Keratinocyte (primary cell): ENCODE results near the gene ARL9. TPM values are rescaled to one million over a fixed set of nuclear protein-coding genes. Genes with fewer than 3 reads are reported as not detected.

Experiments
- DNase-seq: peaks from one replicate; pipeline ENCODE4 v3.0.0-alpha.2; 2011; ENCODE audit warnings: low read depth, missing footprints, low spot score
- FAIRE-seq: peaks from 2 replicates; lab custom pipeline; 2011; peaks lifted over from hg19 to GRCh38; lab: Jason Lieb, UNC
- H2AFZ ChIP-seq: 2 replicates; pipeline ENCODE4 v1.6.0; 2012; ENCODE audit warnings: low read length, control low read depth, inconsistent platforms; ENCODE audit not compliant: control insufficient read depth
- H3K27ac ChIP-seq: 2 replicates; pipeline ENCODE4 v1.5.1; 2011; ENCODE audit warnings: low read length; ENCODE audit not compliant: control insufficient read depth, insufficient read depth
- H3K27me3 ChIP-seq: 3 replicates; pipeline ENCODE4 v1.6.0; 2011; ENCODE audit warnings: low read length; ENCODE audit not compliant: control insufficient read depth, insufficient read depth; ENCODE audit errors: extremely low read depth
- H3K36me3 ChIP-seq, 2 experiments: 2 replicates in 1 of 2; 3 replicates in 1 of 2; pipeline ENCODE4 v1.5.1; 2011; ENCODE audit warnings: low read length in 2 of 2, mild to moderate bottlenecking in 1 of 2; ENCODE audit not compliant: control insufficient read depth in 2 of 2, insufficient read depth in 2 of 2; ENCODE audit errors: extremely low read depth in 1 of 2
- H3K4me1 ChIP-seq: 3 replicates; pipeline ENCODE4 v1.5.1; 2011; ENCODE audit warnings: low read length; ENCODE audit not compliant: control insufficient read depth, insufficient read depth; ENCODE audit errors: extremely low read depth
- H3K4me2 ChIP-seq: 3 replicates; pipeline ENCODE4 v1.6.0; 2011; ENCODE audit warnings: low read depth, low read length; ENCODE audit not compliant: control insufficient read depth, insufficient read depth; ENCODE audit errors: extremely low read depth
- H3K4me3 ChIP-seq, 3 experiments: fragments of 200-600 bp in 1 of 3; sonication (generic) in 1 of 3; 2 replicates in 2 of 3; 3 replicates in 1 of 3; pipeline ENCODE4 v1.5.1; 2011 to 2016; ENCODE audit warnings: low read length in 3 of 3, mild to moderate bottlenecking in 3 of 3, control low read depth in 2 of 3, inconsistent platforms in 1 of 3, low read depth in 1 of 3, mixed read lengths in 1 of 3, mixed run types in 1 of 3, moderate library complexity in 1 of 3; ENCODE audit not compliant: control insufficient read depth in 2 of 3, insufficient read depth in 2 of 3; ENCODE audit errors: extremely low read depth in 1 of 3
- H3K79me2 ChIP-seq: 2 replicates; pipeline ENCODE4 v1.6.0; 2012; ENCODE audit warnings: low read length; ENCODE audit not compliant: control insufficient read depth, insufficient read depth
- H3K9ac ChIP-seq: 3 replicates; pipeline ENCODE4 v1.6.0; 2011; ENCODE audit warnings: low read length; ENCODE audit not compliant: control insufficient read depth, insufficient read depth; ENCODE audit errors: extremely low read depth
- H3K9me1 ChIP-seq: 3 replicates; pipeline ENCODE4 v1.6.0; 2011; ENCODE audit warnings: low read length; ENCODE audit not compliant: control insufficient read depth, insufficient read depth; ENCODE audit errors: extremely low read depth
- H3K9me3 ChIP-seq: 2 replicates; pipeline ENCODE4 v1.5.1; 2012; ENCODE audit warnings: low read depth, low read length; ENCODE audit not compliant: control insufficient read depth
- H4K20me1 ChIP-seq: 3 replicates; pipeline ENCODE4 v1.6.0; 2011; ENCODE audit warnings: low read length; ENCODE audit not compliant: control insufficient read depth, insufficient read depth; ENCODE audit errors: extremely low read depth
- EZH2 ChIP-seq: IDR thresholded peaks from one replicate; pipeline ENCODE4 v1.6.1; 2012; ENCODE audit warnings: inconsistent platforms, mild to moderate bottlenecking, low read length, moderate library complexity
- dilution Hi-C: fragments of 300-500 bp; cut with MboI; formaldehyde crosslinking; loops from one replicate; pipeline ENCODE4 v1.7.0; 2020; ENCODE audit warnings: low sequenced_read_pairs; ENCODE audit not compliant: extremely low pct_ligation_motif_present
- polyA plus RNA-seq, 5 experiments: library from polyadenylated mRNA; depleted of rRNA in 3 of 5; stranded (reverse) in 3 of 5; stranded (forward) in 1 of 5; unstranded in 1 of 5; fragments of >200 nt; gene quantifications; 1 replicate in 1 of 5; 2 replicates in 3 of 5; 3 replicates in 1 of 5; pipeline versions ENCODE4 v1.2.1 to v1.2.3, GENCODE V29; 2011 to 2012; ENCODE audit warnings: missing spikeins in 2 of 5, low read depth in 1 of 5, low replicate concordance in 1 of 5
- TF ChIP-seq, protein P1 (sequence below), 3 experiments: IDR thresholded peaks in 1 of 3; conservative IDR thresholded peaks in 1 of 3; optimal IDR thresholded peaks in 1 of 3; 2 replicates in 2 of 3; 3 replicates in 1 of 3; pipeline versions ENCODE3 to v1.5.1; 2011; ENCODE audit warnings: low read length in 3 of 3, mild to moderate bottlenecking in 3 of 3, moderate library complexity in 2 of 3, control low read depth in 1 of 3, inconsistent platforms in 1 of 3; ENCODE audit not compliant: insufficient read depth in 2 of 3; ENCODE audit errors: extremely low read depth in 1 of 3

ARL9 gene
- polyA plus RNA-seq, 1 donor (not counting 4 experiments of a cell fraction or from before 2014, with no cell fraction given), result 0.47 TPM

DNA sequence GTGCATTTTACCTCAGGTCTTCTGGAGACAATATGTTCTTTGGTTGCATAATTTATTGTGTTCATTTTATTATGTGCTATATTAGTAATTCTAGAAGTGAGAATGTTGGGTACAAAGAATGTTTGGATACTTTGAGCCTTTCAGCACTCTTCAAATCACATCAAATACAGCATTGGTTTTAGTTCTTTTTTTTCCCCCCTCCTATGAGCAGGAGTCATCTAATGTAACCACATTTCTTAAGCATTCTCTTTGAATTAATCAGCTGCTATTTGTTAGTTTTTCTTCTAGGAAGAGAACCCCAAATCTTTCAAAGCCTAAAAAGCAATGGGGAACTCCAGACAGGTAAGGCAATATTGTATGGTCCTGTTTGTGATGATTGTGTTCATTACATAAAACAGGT lies 46.7 kb downstream of the ARL9 start:
- Histone ChIP-seq H3K4me1 (no peaks in the 10 kb centered on the region), H3K36me3 (no peaks in the 10 kb centered on the region)
- no peak for FAIRE-seq

DNA sequence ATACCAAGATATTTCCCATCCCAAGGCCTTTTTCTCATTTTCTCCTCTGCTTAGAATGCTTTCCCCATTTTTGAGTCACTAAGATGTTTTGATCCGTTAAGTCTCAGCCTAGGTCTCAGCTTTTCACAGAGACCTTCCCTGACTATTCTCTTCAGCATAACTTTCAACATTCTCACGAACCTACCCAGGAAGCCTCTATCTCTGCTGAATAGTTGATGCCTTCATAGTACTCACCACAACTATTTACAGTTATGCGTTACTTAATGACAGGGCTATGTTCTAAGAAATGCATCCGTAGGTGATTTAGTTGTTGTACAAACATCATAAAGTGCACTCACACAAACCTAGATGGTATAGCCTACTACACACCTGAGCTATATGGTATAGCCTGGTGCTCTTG lies 64.5 kb downstream of the ARL9 start:
- no peaks in the 10 kb centered on the region for H3K79me2 ChIP-seq
- no peaks in the 10 kb centered on the region for H3K9me3 ChIP-seq
- H3K4me3 ChIP-seq, result no peak overlapping the region
- no peaks in the 10 kb centered on the region for H3K27me3 ChIP-seq
- dilution Hi-C loops, result no loop called here
- H3K4me2 ChIP-seq, result no peak overlapping the region
- no peaks in the 10 kb centered on the region for H3K36me3 ChIP-seq
- H3K9me1 ChIP-seq, result no peaks in the 10 kb centered on the region
- no peak overlapping the region for H2AFZ ChIP-seq
- TF ChIP-seq, protein P1, sequence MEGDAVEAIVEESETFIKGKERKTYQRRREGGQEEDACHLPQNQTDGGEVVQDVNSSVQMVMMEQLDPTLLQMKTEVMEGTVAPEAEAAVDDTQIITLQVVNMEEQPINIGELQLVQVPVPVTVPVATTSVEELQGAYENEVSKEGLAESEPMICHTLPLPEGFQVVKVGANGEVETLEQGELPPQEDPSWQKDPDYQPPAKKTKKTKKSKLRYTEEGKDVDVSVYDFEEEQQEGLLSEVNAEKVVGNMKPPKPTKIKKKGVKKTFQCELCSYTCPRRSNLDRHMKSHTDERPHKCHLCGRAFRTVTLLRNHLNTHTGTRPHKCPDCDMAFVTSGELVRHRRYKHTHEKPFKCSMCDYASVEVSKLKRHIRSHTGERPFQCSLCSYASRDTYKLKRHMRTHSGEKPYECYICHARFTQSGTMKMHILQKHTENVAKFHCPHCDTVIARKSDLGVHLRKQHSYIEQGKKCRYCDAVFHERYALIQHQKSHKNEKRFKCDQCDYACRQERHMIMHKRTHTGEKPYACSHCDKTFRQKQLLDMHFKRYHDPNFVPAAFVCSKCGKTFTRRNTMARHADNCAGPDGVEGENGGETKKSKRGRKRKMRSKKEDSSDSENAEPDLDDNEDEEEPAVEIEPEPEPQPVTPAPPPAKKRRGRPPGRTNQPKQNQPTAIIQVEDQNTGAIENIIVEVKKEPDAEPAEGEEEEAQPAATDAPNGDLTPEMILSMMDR (optimal IDR thresholded peaks at IDR 0.05 in 1 of 3, IDR thresholded peaks at IDR 0.05 in 1 of 3, conservative IDR thresholded peaks at IDR 0.05 in 1 of 3; ENCODE audit: extremely low read depth in 1 of 3, insufficient read depth in 2 of 3, low read length in 3 of 3), result no peak
- TF ChIP-seq EZH2, result no peak
- H3K4me1 ChIP-seq, result no peaks in the 10 kb centered on the region
- H4K20me1 ChIP-seq, result no peaks in the 10 kb centered on the region
- H3K9ac ChIP-seq, result no peak overlapping the region
- H3K27ac ChIP-seq, result no peak overlapping the region
- DNase-seq (no peak), FAIRE-seq (no peak)

More for the DNA sequence above, 46.7 kb downstream of the ARL9 start:
- TF ChIP-seq EZH2, result no peak
- TF ChIP-seq, protein P1 (optimal IDR thresholded peaks at IDR 0.05 in 1 of 3, IDR thresholded peaks at IDR 0.05 in 1 of 3, conservative IDR thresholded peaks at IDR 0.05 in 1 of 3; ENCODE audit: extremely low read depth in 1 of 3, insufficient read depth in 2 of 3, low read length in 3 of 3), result no peak
- no peak for DNase-seq
- H4K20me1 ChIP-seq, result no peaks in the 10 kb centered on the region
- H3K27ac ChIP-seq, result no peak overlapping the region
- H3K4me2 ChIP-seq, result no peak overlapping the region
- dilution Hi-C loops, result no loop called here
- no peak overlapping the region for H2AFZ ChIP-seq
- no peaks in the 10 kb centered on the region for H3K9me3 ChIP-seq
- H3K79me2 ChIP-seq, result no peaks in the 10 kb centered on the region
- no peaks in the 10 kb centered on the region for H3K27me3 ChIP-seq
- H3K9ac ChIP-seq, result no peak overlapping the region
- no peaks in the 10 kb centered on the region for H3K9me1 ChIP-seq
- H3K4me3 ChIP-seq, result no peak overlapping the region

Other genes starting within 250 kb of the ARL9 start
- 6.9 to 15.5 TPM (median 14.4 TPM) in 3 replicates for gene AASDH, start 118.3 kb upstream of the ARL9 start, polyA plus RNA-seq
- gene PPAT, start 70.2 kb upstream of the ARL9 start, polyA plus RNA-seq, result 13.5 to 24.9 TPM (median 15.7 TPM) in 3 replicates
- 97.6 to 194 TPM (median 131 TPM) in 3 replicates for gene PAICS, start 69.5 kb upstream of the ARL9 start, polyA plus RNA-seq
- gene SRP72, start 38.2 kb upstream of the ARL9 start, polyA plus RNA-seq, result 83.6 to 195 TPM (median 126 TPM) in 3 replicates
- gene HOPX, start 175.5 kb downstream of the ARL9 start, polyA plus RNA-seq, result 5.4 to 8.5 TPM (median 6.2 TPM) in 3 replicates